Measurements from ENCODE around the gene SELENOV. TPM values are rescaled to one million over a fixed set of nuclear protein-coding genes. Genes with fewer than 3 reads are reported as not detected.

The SELENOV gene
- total RNA-seq, 1 donor from 2014 or later = not detected

- Mint-ChIP-seq H3K9me3 (no peaks in the 10 kb centered on the region), H3K4me1 (ENCODE audit: low read depth) (peaks cover 16% of the 10 kb centered on the region), H3K27me3 (ENCODE audit: low read depth) (no peaks in the 10 kb centered on the region), H3K27ac (no peak overlapping the region), H3K4me3 (ENCODE audit: low read depth) (no peak overlapping the region), H3K36me3 (ENCODE audit: low read depth) (peaks cover 20% of the 10 kb centered on the region)
- no peak for DNase-seq (ENCODE audit: low spot score)
- intact Hi-C loops (cut with micrococcal nuclease) = loop anchor here (1.0 to 10.0 kb wide), 5 partner anchors 36 to 409 kb away; partner anchors contain the start of genes DLL3, PAK4 and TIMM50
Observed at GRCh38 chr19:39533791-39534190, 18.9 kb downstream of the SELENOV start.

- no peak for DNase-seq (ENCODE audit: low spot score)
- peak overlapping the region; percentile 83 for H3K27ac Mint-ChIP-seq
- no peaks in the 10 kb centered on the region for H3K27me3 Mint-ChIP-seq (ENCODE audit: low read depth)
- peaks cover 23% of the 10 kb centered on the region for H3K36me3 Mint-ChIP-seq (ENCODE audit: low read depth)
- H3K9me3 Mint-ChIP-seq = no peaks in the 10 kb centered on the region
- H3K4me3 Mint-ChIP-seq (ENCODE audit: low read depth) = peak overlapping the region; percentile 89
- intact Hi-C loops (cut with micrococcal nuclease) = loop anchor here (10.0 kb wide), 1 partner anchor 414 kb away; the partner anchor contains the start of gene PAK4
- peaks cover 19% of the 10 kb centered on the region for H3K4me1 Mint-ChIP-seq (ENCODE audit: low read depth)
Observed at GRCh38 chr19:39539165-39539517, 24.2 kb downstream of the SELENOV start.

- H3K9me3 Mint-ChIP-seq = no peaks in the 10 kb centered on the region
- intact Hi-C loops (cut with micrococcal nuclease) = loop anchor here (1.0 to 10.0 kb wide), 5 partner anchors 94 to 415 kb away; partner anchors contain the start of genes FBL, PAK4, SAMD4B and SUPT5H
- H3K27ac Mint-ChIP-seq = peak within 1 kb of the TSS; percentile 93
- peak; percentile 93 for DNase-seq (ENCODE audit: low spot score)
- H3K36me3 Mint-ChIP-seq (ENCODE audit: low read depth) = peaks cover 23% of the 10 kb centered on the region
- H3K4me1 Mint-ChIP-seq (ENCODE audit: low read depth) = peaks cover 25% of the 10 kb centered on the region
- peak within 1 kb of the TSS; percentile 94 for H3K4me3 Mint-ChIP-seq (ENCODE audit: low read depth)
- H3K27me3 Mint-ChIP-seq (ENCODE audit: low read depth) = no peaks in the 10 kb centered on the region
Observed at GRCh38 chr19:39539518-39540332, 24.8 kb downstream of the SELENOV start, which contains the start of gene EID2. Gene EID2 (minus strand): TSS chr19:39540161. CDS start chr19:39540079, 82 bp downstream.

GRCh38 chr19:39540333-39540673 is 25.4 kb downstream of the SELENOV start:
- Mint-ChIP-seq H3K36me3 (ENCODE audit: low read depth) (peaks cover 23% of the 10 kb centered on the region), H3K9me3 (no peaks in the 10 kb centered on the region), H3K27me3 (ENCODE audit: low read depth) (no peaks in the 10 kb centered on the region), H3K27ac (peak overlapping the region; percentile 93), H3K4me3 (ENCODE audit: low read depth) (peak overlapping the region; percentile 94), H3K4me1 (ENCODE audit: low read depth) (peaks cover 28% of the 10 kb centered on the region)
- intact Hi-C loops (cut with micrococcal nuclease) = loop anchor here (1.0 to 10.0 kb wide), 4 partner anchors 95 to 304 kb away; partner anchors contain the start of genes FBL, SAMD4B and SUPT5H
- no peak for DNase-seq (ENCODE audit: low spot score)

GRCh38 chr19:39542206-39542605 is 27.3 kb downstream of the SELENOV start:
- H3K36me3 Mint-ChIP-seq (ENCODE audit: low read depth) = peaks cover 18% of the 10 kb centered on the region
- no peak overlapping the region for H3K4me3 Mint-ChIP-seq (ENCODE audit: low read depth)
- no peak for DNase-seq (ENCODE audit: low spot score)
- H3K9me3 Mint-ChIP-seq = no peaks in the 10 kb centered on the region
- intact Hi-C loops (cut with micrococcal nuclease) = loop anchor here (5.0 to 10.0 kb wide), 2 partner anchors 200 to 303 kb away; partner anchors contain the start of genes FBL and SAMD4B
- no peaks in the 10 kb centered on the region for H3K27me3 Mint-ChIP-seq (ENCODE audit: low read depth)
- peaks cover 33% of the 10 kb centered on the region for H3K4me1 Mint-ChIP-seq (ENCODE audit: low read depth)
- no peak overlapping the region for H3K27ac Mint-ChIP-seq

- Mint-ChIP-seq H3K36me3 (ENCODE audit: low read depth) (peaks cover 7% of the 10 kb centered on the region), H3K9me3 (no peaks in the 10 kb centered on the region), H3K27me3 (ENCODE audit: low read depth) (no peaks in the 10 kb centered on the region), H3K4me3 (ENCODE audit: low read depth) (no peak overlapping the region), H3K4me1 (ENCODE audit: low read depth) (peaks cover 27% of the 10 kb centered on the region), H3K27ac (no peak overlapping the region)
- intact Hi-C loops (cut with micrococcal nuclease) = loop anchor here (5.0 to 10.0 kb wide), 2 partner anchors 201 to 301 kb away; partner anchors contain the start of genes FBL and SAMD4B
- DNase-seq (ENCODE audit: low spot score) = no peak
Observed at GRCh38 chr19:39543477-39543857, 28.5 kb downstream of the SELENOV start.

GRCh38 chr19:39544226-39544903 is 29.4 kb downstream of the SELENOV start:
- Mint-ChIP-seq H3K27me3 (ENCODE audit: low read depth) (no peaks in the 10 kb centered on the region), H3K36me3 (ENCODE audit: low read depth) (peaks cover under 1% of the 10 kb centered on the region), H3K4me1 (ENCODE audit: low read depth) (peaks cover 22% of the 10 kb centered on the region), H3K27ac (no peak overlapping the region), H3K9me3 (no peaks in the 10 kb centered on the region), H3K4me3 (ENCODE audit: low read depth) (no peak overlapping the region)
- intact Hi-C loops (cut with micrococcal nuclease) = loop anchor here (5.0 to 10.0 kb wide), 2 partner anchors 202 to 300 kb away; partner anchors contain the start of genes FBL and SAMD4B
- no peak for DNase-seq (ENCODE audit: low spot score)

- intact Hi-C loops (cut with micrococcal nuclease) = loop anchor here (5.0 to 10.0 kb wide), 2 partner anchors 203 to 300 kb away; partner anchors contain the start of genes FBL and SAMD4B
- Mint-ChIP-seq H3K27ac (no peak overlapping the region), H3K4me3 (ENCODE audit: low read depth) (no peak overlapping the region), H3K27me3 (ENCODE audit: low read depth) (no peaks in the 10 kb centered on the region), H3K36me3 (ENCODE audit: low read depth) (no peaks in the 10 kb centered on the region), H3K4me1 (ENCODE audit: low read depth) (peaks cover 22% of the 10 kb centered on the region), H3K9me3 (no peaks in the 10 kb centered on the region)
- DNase-seq (ENCODE audit: low spot score) = no peak
Observed at GRCh38 chr19:39544911-39545310, 30.0 kb downstream of the SELENOV start.

- Mint-ChIP-seq H3K36me3 (ENCODE audit: low read depth) (no peaks in the 10 kb centered on the region), H3K27me3 (ENCODE audit: low read depth) (no peaks in the 10 kb centered on the region), H3K9me3 (no peaks in the 10 kb centered on the region), H3K4me1 (ENCODE audit: low read depth) (peaks cover 19% of the 10 kb centered on the region), H3K27ac (no peak overlapping the region), H3K4me3 (ENCODE audit: low read depth) (no peak overlapping the region)
- intact Hi-C loops (cut with micrococcal nuclease) = loop anchor here (10.0 kb wide), 1 partner anchor 298 kb away; the partner anchor contains the start of gene FBL
- DNase-seq (ENCODE audit: low spot score) = peak; percentile 7
Observed at GRCh38 chr19:39546599-39546998, 31.7 kb downstream of the SELENOV start.

GRCh38 chr19:39550197-39550596 is 35.3 kb downstream of the SELENOV start:
- no peaks in the 10 kb centered on the region for H3K36me3 Mint-ChIP-seq (ENCODE audit: low read depth)
- H3K27ac Mint-ChIP-seq = no peak overlapping the region
- no peaks in the 10 kb centered on the region for H3K27me3 Mint-ChIP-seq (ENCODE audit: low read depth)
- intact Hi-C loops (cut with micrococcal nuclease) = no loop called here
- H3K4me3 Mint-ChIP-seq (ENCODE audit: low read depth) = no peak overlapping the region
- no peaks in the 10 kb centered on the region for H3K9me3 Mint-ChIP-seq
- H3K4me1 Mint-ChIP-seq (ENCODE audit: low read depth) = peaks cover 16% of the 10 kb centered on the region
- no peak for DNase-seq (ENCODE audit: low spot score)

GRCh38 chr19:39553082-39553652 is 38.2 kb downstream of the SELENOV start:
- Mint-ChIP-seq H3K27me3 (ENCODE audit: low read depth) (no peaks in the 10 kb centered on the region), H3K9me3 (no peaks in the 10 kb centered on the region), H3K27ac (no peak overlapping the region), H3K4me1 (ENCODE audit: low read depth) (peaks cover 24% of the 10 kb centered on the region), H3K36me3 (ENCODE audit: low read depth) (no peaks in the 10 kb centered on the region), H3K4me3 (ENCODE audit: low read depth) (no peak overlapping the region)
- intact Hi-C loops (cut with micrococcal nuclease) = no loop called here
- no peak for DNase-seq (ENCODE audit: low spot score)

GRCh38 chr19:39554701-39555311 is 39.9 kb downstream of the SELENOV start:
- H3K4me1 Mint-ChIP-seq (ENCODE audit: low read depth) = peaks cover 34% of the 10 kb centered on the region
- H3K27ac Mint-ChIP-seq = no peak overlapping the region
- no peaks in the 10 kb centered on the region for H3K36me3 Mint-ChIP-seq (ENCODE audit: low read depth)
- DNase-seq (ENCODE audit: low spot score) = no peak
- no peaks in the 10 kb centered on the region for H3K9me3 Mint-ChIP-seq
- no peaks in the 10 kb centered on the region for H3K27me3 Mint-ChIP-seq (ENCODE audit: low read depth)
- no peak overlapping the region for H3K4me3 Mint-ChIP-seq (ENCODE audit: low read depth)
- intact Hi-C loops (cut with micrococcal nuclease) = no loop called here
